ENCODE data around the gene C1orf115.
"Not testable (repeated sequence)": the region's sequence is repeated elsewhere in the genome, so short reads cannot be mapped to it uniquely, and the experiment has no call there.

The C1orf115 gene

DNA sequence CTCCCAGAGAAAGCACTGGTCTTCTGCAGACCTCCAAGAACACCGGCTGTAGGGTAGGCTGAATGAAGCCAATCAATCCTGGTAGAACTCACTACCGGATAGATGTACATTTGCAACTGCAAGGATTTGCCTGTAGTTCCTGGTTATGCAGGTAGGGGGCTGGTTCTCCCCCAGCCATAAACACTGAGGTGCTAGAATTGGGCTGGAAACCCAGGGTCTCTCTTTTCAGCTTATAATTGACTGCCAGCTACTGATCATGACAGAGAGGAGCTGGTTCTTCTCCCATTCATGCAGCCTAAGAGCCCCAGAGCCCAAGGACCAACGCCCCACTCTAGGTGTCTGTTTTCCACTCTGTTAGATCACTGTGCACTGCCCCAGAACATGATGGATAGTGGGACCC, 36.5 kb downstream of the C1orf115 start:
- no peak for DNase-seq (ENCODE audit: low read depth in 3 of 3)

DNA sequence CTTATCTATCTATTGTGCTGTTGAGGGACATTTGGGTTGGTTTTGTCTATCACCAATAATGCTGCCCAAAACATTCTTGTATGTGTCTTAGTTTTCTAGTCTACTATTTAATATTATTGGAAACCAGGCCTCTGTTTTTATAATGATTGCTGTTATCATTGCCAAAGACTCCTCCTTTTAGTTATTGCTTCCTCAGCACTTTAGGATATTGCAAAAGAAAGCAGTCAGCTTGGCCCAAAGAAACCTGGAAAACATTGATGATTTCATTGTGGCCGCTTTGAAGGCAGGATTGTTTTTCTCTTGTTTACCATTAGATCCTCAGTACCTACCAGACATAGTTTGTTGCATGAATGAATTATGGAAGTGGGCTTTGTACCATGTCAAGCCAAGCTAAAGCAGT, 37.4 kb downstream of the C1orf115 start:
- DNase-seq (ENCODE audit: low read depth in 3 of 3) = no peak

DNA sequence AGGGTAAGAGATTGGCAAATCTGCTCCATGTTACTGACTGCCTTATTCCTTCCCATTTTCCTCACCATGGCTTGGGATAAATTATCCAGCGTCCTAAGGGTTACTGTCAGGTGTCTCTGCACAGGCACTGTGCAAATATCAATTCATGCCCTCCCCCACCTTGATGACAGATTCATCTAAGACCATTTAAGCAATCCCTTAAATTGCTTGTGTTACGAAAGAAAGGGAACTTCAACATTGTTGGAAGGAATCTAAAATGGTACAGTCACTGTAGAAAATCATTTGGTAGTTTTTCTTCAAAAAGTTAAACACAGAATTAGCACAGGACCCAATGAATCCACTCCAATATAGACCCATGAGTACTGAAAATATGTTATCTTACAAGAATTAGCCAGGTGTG, 40.3 kb downstream of the C1orf115 start:
- no peak for DNase-seq (ENCODE audit: low read depth in 3 of 3)

DNA sequence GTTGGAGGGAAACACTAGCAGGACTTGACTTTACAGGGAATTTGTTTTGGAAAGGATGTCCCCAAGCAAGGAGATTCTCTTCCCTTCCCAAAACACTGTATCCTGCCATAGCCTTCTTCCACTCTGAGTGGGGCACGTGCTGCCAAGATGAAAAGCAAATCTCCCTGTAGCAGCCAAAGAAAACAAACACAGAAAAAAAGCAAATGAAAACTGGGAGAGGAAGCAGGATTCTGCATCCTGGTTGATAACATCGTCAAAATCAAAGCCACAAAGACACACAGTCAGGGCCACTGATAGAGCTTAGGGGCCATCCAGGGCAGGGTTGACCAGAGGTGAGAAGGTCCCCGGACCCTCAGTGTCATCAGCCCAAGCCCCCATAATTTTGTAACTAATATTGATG, 42.0 kb downstream of the C1orf115 start:
- no peak for DNase-seq (ENCODE audit: low read depth in 3 of 3)

DNA sequence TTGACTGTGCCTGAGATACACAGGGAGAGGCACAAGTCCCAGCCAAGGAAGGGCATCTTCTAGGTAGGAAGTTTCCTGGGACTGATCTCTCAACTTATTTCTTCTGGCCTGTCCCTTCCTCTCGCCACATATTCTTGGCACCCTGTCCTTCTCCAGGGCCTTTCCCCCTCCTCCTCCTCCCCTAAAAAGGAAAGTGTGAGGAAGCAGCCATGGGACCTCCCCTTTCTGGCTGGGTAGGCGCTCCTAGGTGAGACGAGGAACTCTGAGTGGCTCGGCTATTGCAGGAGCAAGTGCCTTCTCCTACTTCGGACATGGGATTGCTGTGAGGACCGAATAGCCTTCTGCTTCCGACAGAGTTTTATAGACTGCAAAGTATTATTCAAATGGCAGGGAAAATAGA, 42.5 kb downstream of the C1orf115 start:
- DNase-seq (ENCODE audit: low read depth in 3 of 3) = no peak

DNA sequence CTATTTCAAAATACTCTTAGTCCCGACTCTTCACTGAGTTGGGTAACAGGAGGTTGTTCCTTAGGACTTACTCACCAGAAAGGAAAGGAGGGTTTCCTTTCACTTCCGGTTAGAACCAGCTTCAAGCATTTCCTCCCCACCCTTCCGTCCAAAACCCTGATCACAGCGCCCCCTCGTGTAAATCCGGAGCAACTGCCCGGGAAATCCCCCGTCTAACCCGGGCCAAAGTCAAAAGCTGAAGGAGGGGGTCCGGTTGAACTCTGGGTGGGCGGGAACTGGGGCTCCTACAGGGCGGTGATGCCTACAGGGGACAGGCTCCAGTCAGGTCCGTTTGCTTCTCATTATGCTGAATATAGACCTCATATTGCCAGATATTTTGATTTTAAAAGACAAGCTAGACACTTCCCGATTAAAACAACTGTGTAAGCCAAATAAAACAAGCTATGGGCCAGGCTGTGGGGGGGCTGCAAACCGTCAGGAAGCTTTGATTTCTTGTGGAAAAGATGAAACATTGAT, 43.0 kb downstream of the C1orf115 start:
- DNase-seq (ENCODE audit: low read depth in 3 of 3) = peak; percentile 60 to 71 (median 69)

DNA sequence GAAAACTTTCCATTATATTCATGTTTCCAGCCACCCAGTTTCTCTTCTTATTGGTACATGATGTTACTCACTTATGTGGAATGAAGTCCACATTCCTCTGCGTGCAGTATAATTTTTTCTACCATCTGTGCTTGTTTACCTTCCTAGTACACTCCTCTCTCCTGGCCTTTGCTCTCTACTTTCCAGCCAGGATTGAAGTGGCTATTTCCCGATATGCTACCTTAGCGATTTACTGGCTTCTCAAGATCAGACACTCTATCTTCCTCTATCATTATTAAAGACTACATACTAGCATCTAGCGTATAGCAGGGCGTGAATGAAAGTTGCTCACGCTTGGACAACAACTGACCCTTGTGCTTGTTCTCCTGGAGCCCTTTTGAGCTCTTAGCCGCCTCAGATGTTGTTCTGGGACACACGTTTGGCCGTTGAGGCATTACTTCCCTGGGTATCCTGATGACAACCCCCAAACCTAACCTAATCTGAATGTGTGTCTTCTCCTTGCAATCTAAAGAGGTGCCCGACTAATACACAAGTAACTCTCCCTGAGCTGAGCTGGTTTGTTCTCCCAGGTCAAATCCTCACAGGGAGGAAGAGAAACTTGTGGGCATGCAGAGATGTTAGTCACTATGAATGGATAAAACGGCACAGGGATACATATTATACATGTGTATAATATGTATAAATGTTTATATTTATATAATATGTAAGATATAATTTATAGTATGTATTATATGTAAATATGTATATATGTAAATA, 44.6 kb downstream of the C1orf115 start:
- no peak for DNase-seq (ENCODE audit: low read depth in 3 of 3)

DNA sequence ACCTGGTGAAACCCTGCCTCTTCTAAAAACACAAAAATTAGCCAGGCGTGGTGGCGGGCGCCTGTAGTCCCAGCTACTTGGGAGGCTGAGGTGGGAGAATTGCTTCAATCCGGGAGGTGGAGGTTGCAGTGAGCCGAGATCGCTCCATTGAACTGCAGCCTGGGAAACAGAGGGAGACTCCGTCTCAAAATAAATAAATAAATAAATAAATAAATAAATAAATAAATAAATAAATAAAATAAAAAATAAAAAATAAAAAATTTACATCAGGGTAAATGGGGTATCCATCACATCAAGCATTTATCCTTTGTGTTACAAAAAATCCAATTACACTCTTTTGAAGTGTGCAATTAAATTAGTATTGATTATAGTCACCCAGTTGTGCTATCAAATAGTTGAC, 46.1 kb downstream of the C1orf115 start:
- not testable (repeated sequence) for DNase-seq (ENCODE audit: low read depth in 3 of 3)

DNA sequence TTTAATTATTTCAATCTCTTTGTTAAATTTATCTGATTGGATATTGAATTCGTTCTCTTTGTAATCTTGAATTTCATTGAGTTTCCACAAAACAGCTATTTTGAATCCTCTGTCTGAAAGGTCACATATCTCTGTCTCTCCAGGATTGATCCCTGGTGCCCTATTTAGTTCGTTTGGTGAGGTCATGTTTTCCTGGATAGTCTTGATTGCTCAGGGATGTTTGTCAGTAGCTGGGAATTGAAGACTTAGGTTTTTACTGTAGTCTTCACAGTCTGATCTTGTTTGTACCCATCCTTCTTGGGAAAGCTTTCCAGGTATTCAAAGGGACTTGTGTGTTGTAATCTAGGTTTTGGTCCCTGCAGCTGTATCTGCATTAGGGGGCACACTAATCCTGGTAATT, 51.2 kb downstream of the C1orf115 start:
- no peak for DNase-seq (ENCODE audit: low read depth in 3 of 3)

DNA sequence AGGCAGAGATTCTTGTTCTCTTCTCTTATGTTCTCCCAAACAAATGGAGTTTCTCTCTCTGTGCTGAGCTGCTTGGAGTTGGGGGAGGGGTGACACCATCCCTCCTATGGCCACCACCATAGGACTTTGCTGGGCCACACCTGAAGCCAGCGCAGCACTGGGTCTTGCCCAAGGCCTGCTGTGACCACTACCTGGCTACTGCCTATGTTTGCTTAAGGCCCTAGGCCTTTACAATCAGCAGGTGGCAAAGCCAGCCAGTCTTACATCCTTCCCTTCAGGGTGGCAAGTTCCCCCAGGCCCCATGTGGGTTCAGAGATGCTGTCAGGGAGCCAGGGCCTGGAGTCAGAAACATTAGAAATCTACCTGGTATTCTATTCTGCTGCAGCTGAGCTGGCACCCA, 51.7 kb downstream of the C1orf115 start:
- DNase-seq (ENCODE audit: low read depth in 3 of 3) = no peak

DNA sequence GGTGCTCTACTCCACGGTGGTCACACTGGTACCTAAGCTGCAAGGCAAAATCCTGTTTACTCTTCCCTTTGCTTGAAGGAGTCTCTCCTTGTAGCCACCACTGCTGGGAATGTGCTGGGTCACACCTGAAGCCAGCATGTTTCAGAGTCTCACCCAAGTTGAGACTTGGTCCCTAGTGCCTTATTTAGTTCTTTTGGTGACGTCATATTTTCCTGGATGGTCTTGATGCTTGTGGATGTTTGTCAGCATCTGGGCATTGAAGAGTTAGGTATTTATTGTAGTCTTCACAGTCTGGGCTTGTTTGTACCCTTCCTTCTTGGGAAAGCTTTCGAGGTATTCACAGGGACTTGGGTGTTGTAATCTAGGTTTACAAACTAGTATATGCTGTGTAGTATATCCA, 52.4 kb downstream of the C1orf115 start:
- DNase-seq (ENCODE audit: low read depth in 3 of 3) = no peak

DNA sequence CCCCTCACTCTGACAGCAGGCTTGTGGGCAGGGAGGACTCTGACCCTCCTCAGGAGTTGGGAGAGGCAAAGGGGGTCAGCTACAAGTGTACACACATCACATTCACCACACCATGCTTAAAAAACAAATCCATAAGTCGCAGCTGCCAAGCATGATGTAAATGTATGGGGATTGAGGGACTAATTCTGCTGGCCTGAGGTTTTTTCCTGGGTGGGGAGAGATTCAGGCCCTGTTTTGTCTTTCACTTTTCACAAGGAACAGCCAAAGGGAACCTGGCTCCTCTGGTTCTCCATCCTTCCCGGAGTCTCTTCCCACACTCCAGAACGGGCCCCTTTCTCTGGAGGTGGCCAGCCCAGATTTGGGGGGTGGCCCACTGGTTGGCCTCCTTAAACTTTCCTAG, 56.7 kb downstream of the C1orf115 start:
- DNase-seq (ENCODE audit: low read depth in 3 of 3) = no peak

DNA sequence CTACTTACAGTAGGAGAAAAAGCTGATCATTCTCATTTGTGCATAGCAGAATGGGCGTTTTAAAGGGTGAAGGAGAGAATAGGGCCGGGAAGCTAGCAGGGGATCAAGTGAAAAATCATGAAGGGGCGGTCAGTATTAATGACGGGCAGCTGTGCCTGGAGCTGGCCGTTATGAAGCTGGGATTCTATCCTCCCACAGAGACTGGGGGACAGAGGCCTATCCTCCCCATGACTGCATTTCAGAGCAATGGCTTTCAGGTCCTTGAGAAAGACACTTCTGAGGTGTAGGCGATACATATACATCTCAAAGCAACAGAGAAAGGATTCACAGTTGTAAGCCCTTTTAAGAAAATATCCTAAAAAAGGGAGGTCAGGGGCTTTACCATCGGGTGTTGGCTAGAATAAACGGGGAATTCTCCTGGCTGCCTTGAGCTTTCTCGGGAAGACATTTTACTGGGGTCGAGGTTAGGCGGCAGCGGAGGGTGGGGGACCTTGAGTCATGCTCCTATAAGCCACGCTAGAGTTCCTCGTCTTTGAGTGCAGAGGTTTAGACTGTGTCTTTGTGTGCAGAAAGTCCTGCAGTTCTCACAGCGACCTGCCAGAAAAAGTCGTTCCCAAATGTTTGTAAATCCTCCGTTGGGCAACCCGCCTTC, 57.4 kb downstream of the C1orf115 start:
- DNase-seq (ENCODE audit: low read depth in 3 of 3) = no peak

DNA sequence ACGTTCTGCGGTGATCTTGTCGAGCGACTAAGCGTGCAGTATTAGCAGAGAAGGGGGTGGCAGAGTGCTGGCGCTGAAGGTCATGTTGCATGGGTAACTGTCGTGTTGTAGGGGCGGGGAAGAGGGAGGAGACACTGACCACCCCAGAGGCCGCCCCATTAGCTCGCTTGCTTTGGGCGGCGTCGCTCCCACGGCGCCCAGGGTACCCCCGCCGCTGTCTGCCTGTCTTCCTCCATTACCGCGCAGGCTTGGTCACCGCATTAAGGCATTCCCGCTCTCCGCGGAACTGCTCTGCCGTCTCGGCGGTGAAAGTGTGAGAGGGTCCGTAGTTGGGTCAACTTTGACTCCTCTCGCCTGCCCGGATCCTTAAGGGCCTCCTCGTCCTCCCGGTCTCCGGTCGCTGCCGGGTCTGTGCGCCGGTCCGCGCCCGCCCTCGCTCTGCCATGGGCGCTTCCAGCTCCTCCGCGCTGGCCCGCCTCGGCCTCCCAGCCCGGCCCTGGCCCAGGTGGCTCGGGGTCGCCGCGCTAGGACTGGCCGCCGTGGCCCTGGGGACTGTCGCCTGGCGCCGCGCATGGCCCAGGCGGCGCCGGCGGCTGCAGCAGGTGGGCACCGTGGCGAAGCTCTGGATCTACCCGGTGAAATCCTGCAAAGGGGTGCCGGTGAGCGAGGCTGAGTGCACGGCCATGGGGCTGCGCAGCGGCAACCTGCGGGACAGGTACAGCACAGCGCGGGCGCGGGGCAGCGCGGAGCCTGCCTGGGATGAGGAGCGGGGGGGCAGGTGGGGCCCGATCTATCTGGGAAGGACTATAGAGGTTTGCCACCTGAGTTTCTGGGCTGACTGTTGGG, 58.1 kb downstream of the C1orf115 start, which contains the start of gene MTARC2:
MTARC2 (plus strand) TSS at position 234 of the 846 bp plus-strand sequence; CDS start at position 444, 210 bp downstream.
- peak in 1 of 3 experiments; percentile 11 for DNase-seq (ENCODE audit: low read depth in 3 of 3)

Data from stimulated activated CD4-positive, alpha-beta T cell treated with anti-CD3 and anti-CD28 coated beads, TNF-alpha, amount 100 ng/mL, for 24 hours (primary cell).